DND-41 (cell line): Measurements from ENCODE around the gene CERS6.

Source experiments
- EZH2 ChIP-seq: IDR thresholded peaks from 3 replicates; pipeline ENCODE4 v1.6.1; 2012; ENCODE audit warnings: borderline replicate concordance, low read depth, mild to moderate bottlenecking, moderate library complexity, low read length, inconsistent platforms; ENCODE audit not compliant: severe bottlenecking
- TF ChIP-seq, protein P1 (sequence below): IDR thresholded peaks from 2 replicates; pipeline ENCODE4 v1.5.1; 2012; ENCODE audit warnings: borderline replicate concordance, low read length, moderate library complexity, mild to moderate bottlenecking; ENCODE audit not compliant: poor library complexity, severe bottlenecking; ENCODE audit errors: extremely low read depth

GRCh38 chr2:168811696-168812095 is 355.6 kb downstream of the CERS6 start:
- TF ChIP-seq, protein P1, sequence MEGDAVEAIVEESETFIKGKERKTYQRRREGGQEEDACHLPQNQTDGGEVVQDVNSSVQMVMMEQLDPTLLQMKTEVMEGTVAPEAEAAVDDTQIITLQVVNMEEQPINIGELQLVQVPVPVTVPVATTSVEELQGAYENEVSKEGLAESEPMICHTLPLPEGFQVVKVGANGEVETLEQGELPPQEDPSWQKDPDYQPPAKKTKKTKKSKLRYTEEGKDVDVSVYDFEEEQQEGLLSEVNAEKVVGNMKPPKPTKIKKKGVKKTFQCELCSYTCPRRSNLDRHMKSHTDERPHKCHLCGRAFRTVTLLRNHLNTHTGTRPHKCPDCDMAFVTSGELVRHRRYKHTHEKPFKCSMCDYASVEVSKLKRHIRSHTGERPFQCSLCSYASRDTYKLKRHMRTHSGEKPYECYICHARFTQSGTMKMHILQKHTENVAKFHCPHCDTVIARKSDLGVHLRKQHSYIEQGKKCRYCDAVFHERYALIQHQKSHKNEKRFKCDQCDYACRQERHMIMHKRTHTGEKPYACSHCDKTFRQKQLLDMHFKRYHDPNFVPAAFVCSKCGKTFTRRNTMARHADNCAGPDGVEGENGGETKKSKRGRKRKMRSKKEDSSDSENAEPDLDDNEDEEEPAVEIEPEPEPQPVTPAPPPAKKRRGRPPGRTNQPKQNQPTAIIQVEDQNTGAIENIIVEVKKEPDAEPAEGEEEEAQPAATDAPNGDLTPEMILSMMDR, result no peak
- no peak for TF ChIP-seq EZH2
